GM21515 (cell line): ENCODE data around the gene NDUFA3.
"Not testable (repeated sequence)": the region's sequence is repeated elsewhere in the genome, so short reads cannot be mapped to it uniquely, and the experiment has no call there.

Experiments used
- ATAC-seq: cut with Tn5 transposase; IDR thresholded peaks from one replicate; pipeline ENCODE4 v1.9.1; 2021; ENCODE audit not compliant: unreplicated experiment

The NDUFA3 gene

GRCh38 chr19:54102421-54103169 lies at the start of gene NDUFA3:
Gene NDUFA3 (plus strand): TSS chr19:54102855. CDS start chr19:54102879, 24 bp downstream.
- peak; percentile 92 for ATAC-seq

GRCh38 chr19:54062643-54063042 lies 40.0 kb upstream of the NDUFA3 start:
- ATAC-seq = no peak

GRCh38 chr19:54063350-54064116 lies 39.1 kb upstream of the NDUFA3 start, which contains the start of gene VSTM1:
Gene VSTM1 (minus strand): TSS chr19:54063897. CDS start chr19:54063777, 120 bp downstream.
- no peak for ATAC-seq

DNA sequence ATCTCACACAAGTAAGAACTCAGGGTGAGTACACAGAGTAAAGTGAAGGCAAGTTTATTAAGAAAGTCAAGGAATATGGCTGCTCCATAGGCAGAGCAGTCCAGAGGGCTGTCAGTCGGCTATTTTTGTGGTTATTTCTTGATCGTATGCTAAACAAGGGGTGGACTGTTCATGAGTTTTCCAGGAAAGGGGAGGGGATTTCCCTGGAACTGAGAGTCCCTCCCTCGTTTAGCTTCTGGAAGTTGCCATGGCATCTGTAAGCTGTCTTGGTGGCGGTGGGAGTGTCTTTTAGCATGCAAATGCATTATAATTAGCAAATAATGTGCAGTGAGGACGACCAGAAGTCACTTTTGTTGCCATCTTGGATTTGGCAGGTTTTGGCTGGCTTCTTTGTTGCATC lies 33.2 kb upstream of the NDUFA3 start:
- no peak for ATAC-seq

DNA sequence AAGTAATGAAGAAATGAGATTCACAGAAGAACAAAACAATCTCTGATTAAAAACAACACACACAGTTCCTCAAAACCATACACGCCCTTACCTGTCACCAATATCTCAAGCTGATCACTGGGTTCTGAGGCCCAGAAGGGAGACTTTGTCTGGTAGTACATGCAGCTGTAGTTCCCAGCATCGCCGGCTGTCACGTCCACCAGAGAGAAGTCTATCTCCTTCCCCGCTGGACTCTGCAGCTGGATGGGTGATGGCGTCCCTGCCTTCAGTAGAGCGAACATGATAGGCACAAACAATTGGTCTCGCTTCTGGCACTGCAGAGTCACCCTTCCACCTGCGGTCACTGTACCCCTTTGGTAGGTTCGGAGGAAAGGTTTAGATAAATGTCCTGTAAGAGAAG lies 28.8 kb upstream of the NDUFA3 start:
- ATAC-seq = no peak

DNA sequence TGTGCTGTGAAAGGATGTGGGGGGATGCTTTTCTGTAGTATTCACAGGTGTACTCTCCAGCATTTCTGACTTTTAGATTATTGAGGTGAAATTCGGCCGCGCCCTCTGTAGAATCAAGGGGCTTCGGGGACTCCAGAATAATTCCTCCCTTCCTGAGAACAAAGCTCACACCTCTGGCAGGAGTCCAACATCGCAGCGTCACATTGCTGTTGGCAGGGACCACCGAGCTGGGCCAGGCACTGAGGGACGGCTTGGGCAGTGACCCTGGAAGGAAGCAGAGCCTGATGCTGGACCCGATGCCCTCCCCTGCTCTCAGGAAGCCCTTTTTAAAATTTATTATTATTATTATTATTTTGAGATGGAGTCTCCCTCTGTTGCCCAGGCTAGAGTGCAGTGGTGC lies 27.8 kb upstream of the NDUFA3 start:
- no peak for ATAC-seq

GRCh38 chr19:54077334-54077733 lies 25.3 kb upstream of the NDUFA3 start:
- no peak for ATAC-seq

GRCh38 chr19:54081032-54081431 lies 21.6 kb upstream of the NDUFA3 start, which contains the start of gene TARM1:
Gene TARM1 (minus strand): TSS chr19:54081365. CDS start chr19:54081340, 25 bp downstream.
- no peak for ATAC-seq

GRCh38 chr19:54084410-54084809 lies 18.2 kb upstream of the NDUFA3 start:
- ATAC-seq = no peak

DNA sequence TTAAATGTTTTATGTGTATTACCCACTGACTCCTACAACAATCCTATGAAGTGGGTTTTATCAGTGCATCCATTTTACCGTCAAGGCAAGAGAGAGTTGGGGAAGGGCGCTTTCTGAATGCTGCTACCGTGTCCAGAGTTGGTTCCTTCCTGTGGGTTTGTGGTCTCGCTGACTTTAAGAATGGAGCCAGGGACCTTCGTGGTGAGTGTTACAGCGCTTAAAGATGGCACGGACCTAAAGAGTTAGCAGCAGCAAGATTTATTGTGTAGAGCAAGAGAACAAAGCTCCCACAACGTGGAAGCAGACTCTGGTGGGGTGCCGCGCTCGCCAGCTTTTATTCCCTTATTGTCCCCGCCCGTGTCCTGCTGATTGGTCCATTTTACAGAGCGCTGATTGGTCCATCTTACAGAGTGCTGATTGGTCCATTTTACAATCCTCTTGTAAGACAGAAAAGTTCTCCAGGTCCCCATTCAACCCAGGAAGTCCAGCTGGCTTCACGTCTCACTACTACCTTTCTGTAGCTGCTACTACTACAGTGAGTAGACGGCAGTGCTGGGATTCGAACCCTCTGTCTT lies 8.1 kb upstream of the NDUFA3 start:
- ATAC-seq = no peak

- no peak for ATAC-seq
Measured at GRCh38 chr19:54095136-54095858, 7.4 kb upstream of the NDUFA3 start.

DNA sequence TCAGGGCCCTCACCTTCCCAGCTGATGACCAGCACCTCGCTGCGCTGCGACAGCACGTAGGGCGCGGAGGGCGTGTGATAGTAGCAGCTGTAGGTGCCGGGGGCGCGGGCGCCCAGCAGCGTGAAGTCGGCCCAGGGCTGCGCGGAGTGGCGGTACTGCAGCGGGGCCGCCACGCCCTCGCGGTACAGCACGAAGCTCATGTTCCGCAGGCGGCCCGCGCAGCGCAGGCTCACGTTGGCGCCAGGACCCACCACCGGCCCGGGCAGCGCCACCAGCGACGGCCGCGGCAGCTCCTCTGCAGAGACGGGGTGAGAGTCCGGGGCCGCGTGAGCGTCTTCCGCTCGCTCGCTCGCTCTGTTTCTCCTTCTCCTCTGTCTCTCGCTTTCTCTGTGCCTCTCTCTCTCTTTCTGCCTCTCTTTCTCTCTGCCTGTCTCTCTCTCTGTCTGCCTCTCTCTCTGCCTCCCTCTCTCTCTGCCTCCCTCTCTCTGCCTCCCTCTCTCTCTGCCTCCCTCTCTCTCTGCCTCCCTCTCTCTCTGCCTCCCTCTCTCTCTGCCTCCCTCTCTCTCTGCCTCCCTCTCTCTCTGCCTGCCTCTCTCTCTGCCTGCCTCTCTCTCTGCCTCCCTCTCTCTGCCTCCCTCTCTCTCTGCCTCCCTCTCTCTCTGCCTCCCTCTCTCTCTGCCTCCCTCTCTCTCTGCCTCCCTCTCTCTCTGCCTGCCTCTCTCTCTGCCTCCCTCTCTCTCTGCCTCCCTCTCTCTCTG lies 6.6 kb upstream of the NDUFA3 start:
- ATAC-seq = not testable (repeated sequence)

GRCh38 chr19:54096617-54097106 lies 6.0 kb upstream of the NDUFA3 start:
- ATAC-seq = no peak

GRCh38 chr19:54099190-54099902 lies 3.3 kb upstream of the NDUFA3 start:
- ATAC-seq = no peak

GRCh38 chr19:54099903-54100255 lies 2.8 kb upstream of the NDUFA3 start:
- ATAC-seq = not testable (repeated sequence)

DNA sequence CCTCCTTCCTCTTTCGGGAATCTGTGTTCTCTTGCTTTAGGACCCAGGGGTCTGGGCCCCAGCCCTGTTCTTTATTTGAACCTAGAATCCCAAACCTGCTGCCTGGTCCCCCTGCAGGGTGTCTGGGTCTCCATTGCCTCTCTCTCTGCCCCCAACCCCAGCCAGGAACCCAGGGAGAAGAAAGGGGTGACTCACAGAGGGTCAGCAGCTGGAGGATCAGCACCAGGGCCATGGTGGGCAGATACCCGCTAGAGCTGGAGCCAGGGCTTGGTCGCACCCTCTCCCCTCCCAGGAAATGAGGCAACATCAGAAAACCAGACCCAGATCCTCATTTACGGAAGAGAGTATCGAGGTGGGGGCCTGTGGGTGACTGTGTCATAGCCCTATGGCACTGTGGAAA lies 2.1 kb upstream of the NDUFA3 start, which contains the start of gene OSCAR:
Gene OSCAR (minus strand): TSS at position 243 of the 400 bp plus-strand sequence. CDS start 11 bp downstream, at position 232.
- no peak for ATAC-seq

- ATAC-seq = no peak
Measured at GRCh38 chr19:54104998-54105715, 2.5 kb downstream of the NDUFA3 start.

GRCh38 chr19:54105796-54106195 lies 3.1 kb downstream of the NDUFA3 start:
- no peak for ATAC-seq

- no peak for ATAC-seq
Measured at GRCh38 chr19:54106716-54107115, 4.1 kb downstream of the NDUFA3 start.
